Left forelimb (tissue), 1 donor: ENCODE data around the gene POU6F1.
A peak's percentile ranks its signal among the peaks of the same experiment; 100 is the strongest.
"Not testable (repeated sequence)": the region's sequence is repeated elsewhere in the genome, so short reads cannot be mapped to it uniquely, and the experiment has no call there.

Experiments used
- DNase-seq: peaks from one replicate; pipeline ENCODE4 v3.0.0-alpha.2; 2018; ENCODE audit warnings: low spot score

Gene POU6F1

GRCh38 chr12:51217968-51218606 is at the start of gene POU6F1:
Gene POU6F1 (minus strand): TSS chr12:51218062. CDS start chr12:51206836, 11,226 bp downstream.
- peak; percentile 88 for DNase-seq

DNA sequence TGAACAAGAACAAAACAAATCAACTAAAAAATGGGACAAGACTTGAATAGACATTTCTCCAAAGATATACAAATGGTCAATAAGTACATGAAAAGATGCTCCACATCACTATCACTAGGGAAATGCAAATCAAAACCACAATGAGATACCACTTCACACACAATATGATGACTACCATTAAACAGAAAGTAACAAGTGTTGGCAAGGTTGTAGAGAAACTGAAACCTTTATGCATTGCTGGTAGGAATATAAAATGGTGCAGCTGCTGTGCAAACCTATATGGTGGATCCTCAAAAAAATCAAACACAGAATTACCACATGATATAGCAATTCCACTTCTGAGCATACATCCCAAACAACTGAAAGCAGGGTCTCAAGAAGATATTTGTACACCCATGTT is 47.2 kb upstream of the POU6F1 start:
- no peak for DNase-seq

- DNase-seq, result no peak
Observed at GRCh38 chr12:51264297-51264696, 46.4 kb upstream of the POU6F1 start.

DNA sequence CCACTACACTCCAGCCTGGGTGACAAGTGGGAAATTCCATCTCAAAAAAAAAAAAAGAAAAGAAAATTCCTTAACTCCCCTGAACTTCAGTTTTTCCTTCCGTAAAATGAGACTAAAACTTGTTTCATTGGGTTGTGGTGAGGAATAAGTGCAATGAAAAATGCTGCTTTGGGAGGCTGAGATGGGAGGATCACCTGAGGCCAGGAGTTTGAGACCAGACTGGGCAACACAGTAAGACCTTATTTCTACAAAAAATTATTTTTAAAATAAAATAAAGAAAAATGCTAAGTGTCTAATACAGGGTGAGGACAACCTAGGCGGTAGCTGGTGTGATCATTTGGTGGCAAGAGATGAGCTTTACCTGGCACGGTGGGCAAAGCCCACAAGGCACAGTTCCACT is 45.5 kb upstream of the POU6F1 start:
- no peak for DNase-seq

DNA sequence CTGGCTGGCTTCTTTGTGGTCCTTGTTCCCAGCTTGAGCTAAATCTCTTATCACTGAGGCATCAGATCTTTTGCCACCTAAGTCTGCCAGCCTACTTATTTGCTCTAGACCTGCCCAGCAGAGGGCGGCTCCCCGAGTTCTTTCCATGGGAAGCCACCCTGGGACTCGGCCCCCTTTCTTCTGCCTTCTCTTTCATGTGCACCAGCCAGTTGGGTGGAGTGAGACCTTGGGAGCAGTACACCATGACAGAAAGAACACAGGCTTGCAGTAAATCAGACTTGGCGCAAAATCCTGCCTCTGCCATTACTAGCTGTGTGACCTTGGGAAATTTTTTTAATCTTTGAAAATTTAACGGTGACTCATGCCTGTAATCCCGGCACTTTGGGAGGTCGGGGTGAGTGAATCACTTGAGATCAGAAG is 44.9 kb upstream of the POU6F1 start:
- DNase-seq, result no peak

GRCh38 chr12:51259600-51259999 is 41.7 kb upstream of the POU6F1 start:
- not testable (repeated sequence) for DNase-seq

DNA sequence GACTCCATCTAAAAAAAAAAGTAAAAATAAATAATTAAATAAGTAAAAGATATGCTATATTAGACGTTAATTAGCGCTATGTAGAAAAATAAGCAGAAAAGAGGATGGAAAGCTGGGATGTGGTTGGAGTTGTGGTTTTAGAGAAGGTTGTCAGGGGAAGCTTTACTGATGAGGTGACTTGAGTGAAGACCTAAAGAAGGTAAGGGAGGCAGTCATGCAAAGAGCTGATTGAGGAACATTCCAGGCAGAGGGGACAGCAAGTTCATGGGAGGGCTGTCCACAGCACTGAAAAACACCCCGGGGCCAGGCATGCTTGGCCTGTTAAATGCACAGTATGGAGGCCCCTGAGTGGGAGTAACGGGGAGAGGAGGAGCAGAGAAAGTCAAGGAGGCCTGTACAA is 36.7 kb upstream of the POU6F1 start:
- DNase-seq, result no peak

DNA sequence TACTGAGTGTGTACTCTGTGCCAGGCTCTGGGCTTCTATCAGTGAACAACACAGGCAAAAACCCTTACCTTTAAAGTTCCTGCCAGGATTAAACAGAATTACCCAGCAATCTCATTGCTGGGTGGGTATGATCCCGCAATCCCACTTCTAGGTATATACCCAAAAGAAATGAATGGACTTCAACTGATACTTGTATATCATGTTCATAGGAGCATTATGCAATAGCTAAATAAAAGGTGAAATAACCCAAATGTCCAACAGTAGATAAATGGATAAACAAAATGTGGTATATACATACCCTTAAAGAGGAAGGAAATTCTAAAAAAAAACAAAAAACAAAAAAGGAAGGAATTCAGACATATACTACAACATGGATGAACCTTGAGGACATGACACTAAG is 35.4 kb upstream of the POU6F1 start:
- DNase-seq, result no peak

DNA sequence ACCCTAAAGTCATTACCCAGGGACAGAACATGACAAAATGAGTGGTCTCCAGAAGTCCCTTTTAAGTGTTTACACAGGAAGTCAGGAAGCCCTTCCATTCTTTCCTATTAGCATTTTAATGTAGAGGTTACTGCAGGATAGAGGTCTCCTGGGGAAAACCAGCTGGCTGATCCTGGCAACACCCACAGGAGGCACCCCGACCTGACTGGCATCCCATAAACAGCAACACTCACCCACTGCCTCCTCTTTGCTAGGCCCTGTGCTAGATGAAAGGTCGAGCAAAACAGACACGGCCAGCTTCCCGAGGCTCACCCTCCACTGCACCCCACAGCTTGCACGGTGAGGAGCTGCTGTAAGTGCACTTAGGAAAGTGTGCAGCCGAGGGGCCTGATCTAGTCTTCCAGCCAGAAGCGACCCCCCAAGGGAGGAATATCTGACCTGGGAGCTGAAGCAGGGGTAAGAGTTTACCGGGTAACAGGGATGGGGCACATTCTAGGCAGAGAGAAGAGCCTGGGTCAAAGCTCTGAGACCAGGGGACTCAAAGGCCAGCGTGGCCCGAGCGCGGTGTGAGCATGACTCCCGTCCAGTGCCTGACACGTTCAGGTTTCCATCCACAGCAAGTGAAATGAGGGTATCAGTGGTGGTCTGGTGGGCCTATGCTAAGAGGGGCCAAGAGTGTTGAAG is 29.8 kb upstream of the POU6F1 start:
- DNase-seq, result no peak

GRCh38 chr12:51246254-51246853 is 28.5 kb upstream of the POU6F1 start:
- no peak for DNase-seq

GRCh38 chr12:51245476-51246253 is 27.8 kb upstream of the POU6F1 start:
- no peak for DNase-seq

DNA sequence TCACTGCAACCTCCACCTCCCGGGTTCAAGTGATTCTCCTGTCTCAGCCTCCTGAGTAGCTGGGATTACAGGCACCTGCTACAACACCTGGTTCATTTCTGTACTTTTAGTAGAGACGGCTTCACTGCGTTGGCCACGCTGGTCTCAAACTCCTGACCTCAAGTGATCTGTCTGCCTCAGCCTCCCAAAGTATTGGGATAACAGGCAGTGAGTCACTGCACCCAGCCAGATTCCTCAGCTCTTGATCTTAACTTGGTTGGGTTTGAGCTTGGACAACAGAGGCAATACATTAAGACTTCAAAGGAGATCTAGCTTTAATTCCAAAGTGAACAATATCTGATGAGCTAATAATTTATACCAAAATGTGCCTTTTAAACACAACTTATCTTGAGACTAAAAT is 26.4 kb upstream of the POU6F1 start:
- no peak for DNase-seq

GRCh38 chr12:51242876-51243275 is 25.0 kb upstream of the POU6F1 start:
- no peak for DNase-seq

GRCh38 chr12:51242120-51242519 is 24.3 kb upstream of the POU6F1 start:
- DNase-seq, result no peak

GRCh38 chr12:51240971-51241370 is 23.1 kb upstream of the POU6F1 start:
- DNase-seq, result no peak

GRCh38 chr12:51238510-51239334 is 20.9 kb upstream of the POU6F1 start, which contains the start of gene DAZAP2:
Gene DAZAP2 (plus strand): TSS chr12:51238826. CDS start chr12:51238908, 82 bp downstream.
- DNase-seq, result peak; percentile 94

- DNase-seq, result no peak
Observed at GRCh38 chr12:51238037-51238509, 20.2 kb upstream of the POU6F1 start.

DNA sequence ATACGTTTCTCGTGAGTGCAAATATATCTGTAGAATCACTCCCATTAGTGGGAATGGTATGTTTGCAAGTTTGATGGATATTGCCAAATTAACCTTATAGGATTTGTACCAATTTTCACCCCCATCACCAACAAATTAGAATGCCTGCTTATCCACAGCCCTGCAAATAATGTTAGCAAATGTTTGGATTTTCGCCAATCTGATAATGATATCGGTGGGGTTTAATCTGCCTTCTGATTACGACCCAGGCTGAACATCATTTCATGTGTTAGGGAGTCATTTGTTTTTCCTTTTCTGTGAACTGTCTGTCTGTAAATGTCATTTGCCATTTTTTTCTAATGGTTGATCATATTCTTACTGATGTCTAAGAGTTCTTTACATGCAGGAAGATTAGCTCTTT is 16.7 kb upstream of the POU6F1 start:
- DNase-seq, result no peak

DNA sequence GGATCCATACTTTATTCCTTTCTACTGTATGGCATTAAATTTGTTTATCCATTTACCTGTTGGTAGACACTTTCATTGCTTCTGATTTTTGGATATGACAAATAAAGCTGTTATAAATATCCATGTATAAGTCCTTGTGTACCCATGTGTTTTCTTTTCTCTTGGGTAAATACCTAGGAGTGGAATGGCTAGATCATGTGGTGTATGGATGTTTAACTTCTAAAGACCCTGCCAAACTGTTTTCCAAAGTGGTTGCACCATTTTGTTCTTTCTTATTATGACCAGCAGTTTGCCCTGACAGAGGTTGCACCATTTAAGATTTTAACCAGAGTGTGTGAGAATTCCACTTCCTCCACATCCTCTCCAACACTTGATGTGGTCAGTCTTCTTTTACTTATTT is 14.8 kb upstream of the POU6F1 start:
- no peak for DNase-seq

DNA sequence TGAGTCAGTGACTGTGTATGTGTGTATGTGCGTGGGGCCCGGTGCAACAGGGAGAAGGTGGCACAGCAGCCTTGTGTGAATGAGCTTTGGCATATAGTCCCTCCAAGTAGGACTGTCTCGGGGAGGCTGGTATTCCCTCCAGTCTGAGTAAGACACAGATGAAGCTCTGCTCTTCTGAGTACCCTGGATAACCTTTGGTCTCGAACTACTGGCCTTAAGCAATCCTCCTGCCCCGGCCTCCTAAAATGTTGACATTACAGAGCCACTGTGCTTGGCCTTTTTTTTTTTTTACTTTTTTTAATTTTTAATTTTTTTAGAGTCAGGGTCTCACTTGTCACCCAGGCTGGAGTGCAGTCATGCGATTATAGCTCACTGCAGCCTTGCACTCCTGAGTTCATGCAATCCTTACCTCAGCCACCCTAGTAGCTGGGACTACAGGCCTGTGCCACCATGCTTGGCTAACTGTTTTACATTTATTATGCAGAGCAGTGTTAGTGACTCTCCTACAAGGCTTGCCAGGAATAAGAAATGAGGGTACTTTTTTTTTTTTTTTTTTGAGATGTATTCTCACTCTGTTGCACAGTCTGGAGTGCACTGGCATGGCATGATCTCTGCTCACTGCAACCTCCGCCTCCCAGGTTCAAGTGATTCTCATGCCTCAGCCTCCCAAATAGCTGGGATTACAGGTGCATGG is 11.4 kb upstream of the POU6F1 start:
- DNase-seq, result no peak

DNA sequence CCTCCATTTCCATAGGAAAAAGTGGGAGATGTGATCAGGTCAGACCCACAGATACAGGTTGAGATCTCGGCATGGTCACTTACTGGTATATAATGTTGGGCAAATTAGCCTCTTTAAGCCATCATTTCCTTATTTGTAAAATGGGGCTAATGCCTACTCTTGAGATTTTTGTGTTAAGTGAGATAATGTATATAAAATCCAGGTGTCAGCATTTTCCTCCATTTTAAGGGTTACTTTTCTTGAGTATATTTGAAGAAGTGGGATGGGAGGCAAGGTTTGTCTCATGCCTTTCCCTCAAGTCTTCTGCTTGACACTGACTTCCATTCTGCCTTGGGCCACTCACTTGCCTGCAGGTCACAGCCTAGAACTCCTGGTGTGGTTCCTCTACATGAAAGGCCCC is 10.1 kb upstream of the POU6F1 start:
- DNase-seq, result no peak
